HepG2 (cell line): Measurements from ENCODE around the gene NENF. TPM values are rescaled to one million over a fixed set of nuclear protein-coding genes. Genes with fewer than 3 reads are reported as not detected.

ENCODE experiments used
- DZIP1 ChIP-seq: sonication (generic); formaldehyde crosslinking; IDR thresholded peaks from 2 replicates; pipeline ENCODE4 v1.5.0; 2020; ENCODE audit warnings: mild to moderate bottlenecking, missing genetic modification reagents
- IKZF5 ChIP-seq: IDR thresholded peaks from 2 replicates; pipeline ENCODE4 v1.6.1; 2018; ENCODE audit warnings: missing genetic modification reagents, mild to moderate bottlenecking, missing compliant biosample characterization
- KAT8 ChIP-seq: IDR thresholded peaks from 2 replicates; pipeline ENCODE4 v1.6.1; 2016; ENCODE audit warnings: missing genetic modification reagents, missing compliant biosample characterization
- LCORL ChIP-seq, 2 experiments: fragments of 450-650 bp in 1 of 2; sonication (generic) in 1 of 2; formaldehyde crosslinking in 1 of 2; IDR thresholded peaks; 2 replicates each; pipeline versions ENCODE4 v1.5.0 to v1.6.1; 2017 to 2020; ENCODE audit warnings: antibody characterized with exemption in 1 of 2, missing genetic modification reagents in 1 of 2
- PHF5A ChIP-seq: IDR thresholded peaks from one replicate; pipeline ENCODE4 v1.6.1; 2018; ENCODE audit warnings: low read depth, missing genetic modification reagents; ENCODE audit not compliant: unreplicated experiment
- POGZ ChIP-seq: sonication (generic); formaldehyde crosslinking; IDR thresholded peaks from 2 replicates; pipeline ENCODE4 v1.4.0; 2020; ENCODE audit warnings: mild to moderate bottlenecking, missing genetic modification reagents
- RORA ChIP-seq: sonication (generic); formaldehyde crosslinking; IDR thresholded peaks from 2 replicates; pipeline ENCODE4 v1.5.0; 2020; ENCODE audit warnings: mild to moderate bottlenecking, missing genetic modification reagents, moderate library complexity
- TFDP1 ChIP-seq: IDR thresholded peaks from 2 replicates; pipeline ENCODE4 v1.6.1; 2016; ENCODE audit warnings: missing compliant biosample characterization, missing genetic modification reagents, borderline replicate concordance
- ZEB1 ChIP-seq: IDR thresholded peaks from 2 replicates; pipeline ENCODE4 v1.6.1; 2012; ENCODE audit warnings: mild to moderate bottlenecking, low read depth, inconsistent platforms; ENCODE audit not compliant: insufficient replicate concordance
- ZNF17 ChIP-seq: sonication (generic); formaldehyde crosslinking; IDR thresholded peaks from 2 replicates; pipeline ENCODE4 v1.5.0; 2020; ENCODE audit warnings: mild to moderate bottlenecking, missing genetic modification reagents
- ZNF496 ChIP-seq: sonication (generic); formaldehyde crosslinking; IDR thresholded peaks from 2 replicates; pipeline ENCODE4 v1.8.1; 2023; ENCODE audit warnings: mild to moderate bottlenecking, moderate library complexity, missing genetic modification reagents; ENCODE audit not compliant: insufficient replicate concordance
- ZNF660 ChIP-seq: sonication (generic); formaldehyde crosslinking; IDR thresholded peaks from 2 replicates; pipeline ENCODE4 v1.5.1; 2020; ENCODE audit warnings: mild to moderate bottlenecking, low read depth, missing genetic modification reagents, borderline replicate concordance
- ZSCAN30 ChIP-seq: sonication (generic); formaldehyde crosslinking; IDR thresholded peaks from 2 replicates; pipeline ENCODE4 v1.5.0; 2020; ENCODE audit warnings: mild to moderate bottlenecking, missing genetic modification reagents
- polyA plus RNA-seq, 8 experiments: library from polyadenylated mRNA; depleted of rRNA in 3 of 8; stranded (reverse) in 7 of 8; unstranded in 1 of 8; fragments of >200 nt; fragmentation: Illumina TruSeq in 4 of 8; extraction: Trizol in 4 of 8; gene quantifications; 2 replicates each; pipeline versions ENCODE4 v1.2.1 to v1.2.3, GENCODE V29; 2011 to 2016; ENCODE audit warnings: low read depth in 4 of 8, missing spikeins in 1 of 8, mixed read lengths in 1 of 8; ENCODE audit not compliant: insufficient read depth in 1 of 8
- total RNA-seq, 5 experiments: library from RNA; depleted of rRNA; stranded (reverse); fragments of >200 nt; fragmentation: Illumina TruSeq; extraction: Trizol; gene quantifications; 2 replicates each; pipeline ENCODE4 v1.2.3, GENCODE V29; 2016; ENCODE audit warnings: low read depth in 1 of 5
- TF ChIP-seq, protein P1 (sequence below): sonication (generic); formaldehyde crosslinking; IDR thresholded peaks from 2 replicates; pipeline ENCODE4 v1.8.1; 2023; ENCODE audit warnings: mild to moderate bottlenecking, missing genetic modification reagents
- TF ChIP-seq, protein P2 (sequence below): sonication (generic); formaldehyde crosslinking; IDR thresholded peaks from 2 replicates; pipeline ENCODE4 v1.5.0; 2020; ENCODE audit warnings: mild to moderate bottlenecking, missing genetic modification reagents, borderline replicate concordance
- TF ChIP-seq, protein P3 (sequence below): sonication (generic); formaldehyde crosslinking; IDR thresholded peaks from 2 replicates; pipeline ENCODE4 v1.5.0; 2020; ENCODE audit warnings: missing genetic modification reagents, mild to moderate bottlenecking, borderline replicate concordance

Gene NENF
- total and polyA plus RNA-seq, 2 of the 13 experiments (the other 11 are each of a cell fraction or from before 2014, with no cell fraction given), result 31.7 to 40.4 TPM

DNA sequence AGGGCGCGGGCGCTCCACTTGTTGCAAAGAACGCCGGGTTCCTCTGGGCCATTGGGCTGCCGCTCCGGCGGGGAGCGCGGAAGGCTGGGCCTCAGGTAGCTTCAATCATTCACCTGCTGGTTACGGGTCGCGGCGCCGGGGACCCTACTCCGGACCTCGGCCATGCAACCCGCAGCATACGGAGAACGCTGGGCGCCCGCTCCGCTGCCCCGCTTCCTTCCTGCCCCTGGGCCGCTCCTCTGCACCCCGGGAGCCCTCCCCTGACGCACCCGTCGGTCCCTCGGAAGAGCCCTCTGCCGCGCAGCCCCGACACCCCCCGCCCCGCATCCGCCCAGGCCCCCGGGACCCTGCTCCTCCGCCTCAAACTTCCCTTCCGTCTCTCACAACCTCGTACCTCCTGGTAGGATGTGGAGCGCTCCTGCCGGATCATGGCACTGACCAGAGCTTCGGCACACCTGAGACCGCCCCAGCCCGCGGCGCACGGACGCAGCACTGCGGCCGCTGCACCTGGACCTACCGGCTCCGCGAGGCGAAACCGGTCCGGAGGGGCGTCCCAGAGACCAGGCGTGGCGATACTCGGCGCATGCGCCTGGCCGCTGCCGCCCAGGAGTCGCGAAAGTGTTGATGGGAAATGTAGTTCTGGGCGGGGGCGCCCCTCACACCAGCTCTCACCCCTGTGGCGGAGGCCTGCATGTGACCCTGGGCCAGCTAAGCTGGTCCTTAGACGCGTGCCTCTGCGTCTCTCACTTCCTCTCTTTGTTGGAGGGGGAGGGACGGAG lies 18.2 kb upstream of the NENF start, which contains the start of gene PACC1 (continued):
- no peak for TF ChIP-seq DZIP1 (CRISPR knock-in tag)
- TF ChIP-seq TFDP1 (CRISPR knock-in tag), result peak; percentile 60; the same call in 1 of the 2 replicates
- no peak for TF ChIP-seq ZSCAN30
- no peak for TF ChIP-seq ZEB1
- TF ChIP-seq PHF5A (CRISPR knock-in tag), result no peak
- TF ChIP-seq, protein P1, sequence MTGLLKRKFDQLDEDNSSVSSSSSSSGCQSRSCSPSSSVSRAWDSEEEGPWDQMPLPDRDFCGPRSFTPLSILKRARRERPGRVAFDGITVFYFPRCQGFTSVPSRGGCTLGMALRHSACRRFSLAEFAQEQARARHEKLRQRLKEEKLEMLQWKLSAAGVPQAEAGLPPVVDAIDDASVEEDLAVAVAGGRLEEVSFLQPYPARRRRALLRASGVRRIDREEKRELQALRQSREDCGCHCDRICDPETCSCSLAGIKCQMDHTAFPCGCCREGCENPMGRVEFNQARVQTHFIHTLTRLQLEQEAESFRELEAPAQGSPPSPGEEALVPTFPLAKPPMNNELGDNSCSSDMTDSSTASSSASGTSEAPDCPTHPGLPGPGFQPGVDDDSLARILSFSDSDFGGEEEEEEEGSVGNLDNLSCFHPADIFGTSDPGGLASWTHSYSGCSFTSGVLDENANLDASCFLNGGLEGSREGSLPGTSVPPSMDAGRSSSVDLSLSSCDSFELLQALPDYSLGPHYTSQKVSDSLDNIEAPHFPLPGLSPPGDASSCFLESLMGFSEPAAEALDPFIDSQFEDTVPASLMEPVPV (CRISPR knock-in tag), result no peak
- TF ChIP-seq ZNF496 (CRISPR knock-in tag), result no peak
- peak; percentile 66 for TF ChIP-seq IKZF5
- TF ChIP-seq, protein P2, sequence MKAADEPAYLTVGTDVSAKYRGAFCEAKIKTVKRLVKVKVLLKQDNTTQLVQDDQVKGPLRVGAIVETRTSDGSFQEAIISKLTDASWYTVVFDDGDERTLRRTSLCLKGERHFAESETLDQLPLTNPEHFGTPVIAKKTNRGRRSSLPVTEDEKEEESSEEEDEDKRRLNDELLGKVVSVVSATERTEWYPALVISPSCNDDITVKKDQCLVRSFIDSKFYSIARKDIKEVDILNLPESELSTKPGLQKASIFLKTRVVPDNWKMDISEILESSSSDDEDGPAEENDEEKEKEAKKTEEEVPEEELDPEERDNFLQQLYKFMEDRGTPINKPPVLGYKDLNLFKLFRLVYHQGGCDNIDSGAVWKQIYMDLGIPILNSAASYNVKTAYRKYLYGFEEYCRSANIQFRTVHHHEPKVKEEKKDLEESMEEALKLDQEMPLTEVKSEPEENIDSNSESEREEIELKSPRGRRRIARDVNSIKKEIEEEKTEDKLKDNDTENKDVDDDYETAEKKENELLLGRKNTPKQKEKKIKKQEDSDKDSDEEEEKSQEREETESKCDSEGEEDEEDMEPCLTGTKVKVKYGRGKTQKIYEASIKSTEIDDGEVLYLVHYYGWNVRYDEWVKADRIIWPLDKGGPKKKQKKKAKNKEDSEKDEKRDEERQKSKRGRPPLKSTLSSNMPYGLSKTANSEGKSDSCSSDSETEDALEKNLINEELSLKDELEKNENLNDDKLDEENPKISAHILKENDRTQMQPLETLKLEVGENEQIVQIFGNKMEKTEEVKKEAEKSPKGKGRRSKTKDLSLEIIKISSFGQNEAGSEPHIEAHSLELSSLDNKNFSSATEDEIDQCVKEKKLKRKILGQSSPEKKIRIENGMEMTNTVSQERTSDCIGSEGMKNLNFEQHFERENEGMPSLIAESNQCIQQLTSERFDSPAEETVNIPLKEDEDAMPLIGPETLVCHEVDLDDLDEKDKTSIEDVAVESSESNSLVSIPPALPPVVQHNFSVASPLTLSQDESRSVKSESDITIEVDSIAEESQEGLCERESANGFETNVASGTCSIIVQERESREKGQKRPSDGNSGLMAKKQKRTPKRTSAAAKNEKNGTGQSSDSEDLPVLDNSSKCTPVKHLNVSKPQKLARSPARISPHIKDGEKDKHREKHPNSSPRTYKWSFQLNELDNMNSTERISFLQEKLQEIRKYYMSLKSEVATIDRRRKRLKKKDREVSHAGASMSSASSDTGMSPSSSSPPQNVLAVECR (CRISPR knock-in tag), result peak; percentile 85
- TF ChIP-seq, protein P3, sequence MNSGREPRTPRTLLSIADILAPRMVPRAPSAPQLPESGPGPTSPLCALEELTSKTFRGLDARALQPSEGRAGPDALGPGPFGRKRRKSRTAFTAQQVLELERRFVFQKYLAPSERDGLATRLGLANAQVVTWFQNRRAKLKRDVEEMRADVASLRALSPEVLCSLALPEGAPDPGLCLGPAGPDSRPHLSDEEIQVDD (CRISPR knock-in tag), result no peak
- no peak for TF ChIP-seq ZNF17 (CRISPR knock-in tag)
- peak; percentile 73 for TF ChIP-seq KAT8
- TF ChIP-seq POGZ (CRISPR knock-in tag), result 0 out of 2 replicates have a peak, but pooled peaks have one; percentile 22
- no peak for TF ChIP-seq ZNF660 (CRISPR knock-in tag)
- no peak for TF ChIP-seq LCORL (IDR thresholded peaks at IDR 0.05)
- peak; percentile 61 for TF ChIP-seq LCORL (CRISPR knock-in tag; IDR thresholded peaks at IDR 0.05)
- TF ChIP-seq RORA, result no peak
